ENCODE results near the gene UBB. TPM values are rescaled to one million over a fixed set of nuclear protein-coding genes. Genes with fewer than 3 reads are reported as not detected.

UBB gene
- total and polyA plus RNA-seq, 9 of the 15 experiments (the other 6 are each of a cell fraction or from before 2014, with no cell fraction given): 1,069 to 4,143 (median 1,696) TPM

- TF ChIP-seq ZBTB49 (CRISPR knock-in tag; IDR thresholded peaks at IDR 0.05; ENCODE audit: borderline replicate concordance): no peak
- TF ChIP-seq ETV6 (IDR thresholded peaks at IDR 0.05; ENCODE audit: borderline replicate concordance in 1 of 2, low read depth in 2 of 2, low read length in 1 of 2): 0 out of 4 replicates have a peak, but pooled peaks of 1 of the 2 experiments have one; percentile 28
- TF ChIP-seq ETV6 (CRISPR knock-in tag; IDR thresholded peaks at IDR 0.05; ENCODE audit: borderline replicate concordance): no peak
- no peak for TF ChIP-seq ZNF24 (IDR thresholded peaks at IDR 0.05)
- no peak; the same call in none of the 2 replicates for TF ChIP-seq SP1 (CRISPR knock-in tag; IDR thresholded peaks at IDR 0.05)
- no peak for TF ChIP-seq SETDB1 (IDR thresholded peaks at IDR 0.05; ENCODE audit: low read length)
- TF ChIP-seq BRF2 (IDR thresholded peaks at IDR 0.05; ENCODE audit: borderline replicate concordance, insufficient read depth, insufficient read length): no peak
- no peak for TF ChIP-seq CHD4 (IDR thresholded peaks at IDR 0.05; ENCODE audit: insufficient read depth, insufficient replicate concordance, low read depth, low read length, poor library complexity, severe bottlenecking)
- no peak for TF ChIP-seq ZNF764 (CRISPR knock-in tag; IDR thresholded peaks at IDR 0.05; ENCODE audit: low read depth)
- no peak; the same call in 1 of the 2 replicates for TF ChIP-seq TRIM28 (IDR thresholded peaks at IDR 0.05)
- no peak for TF ChIP-seq ETS2 (tag; IDR thresholded peaks at IDR 0.05; ENCODE audit: borderline replicate concordance, poor library complexity, severe bottlenecking)
- TF ChIP-seq TFE3 (CRISPR knock-in tag; IDR thresholded peaks at IDR 0.05): no peak; the same call in 1 of the 2 replicates
- TF ChIP-seq CBX2 (IDR thresholded peaks at IDR 0.05; ENCODE audit: insufficient read depth, low read length, poor library complexity, severe bottlenecking): no peak
- TF ChIP-seq FOXO4 (CRISPR knock-in tag; IDR thresholded peaks at IDR 0.05): no peak
- TF ChIP-seq ETV1 (tag; conservative IDR thresholded peaks at IDR 0.05; ENCODE audit: low read depth): no peak
- no peak for TF ChIP-seq NCOA4 (IDR thresholded peaks at IDR 0.05; ENCODE audit: partially characterized antibody)
- TF ChIP-seq MECOM (CRISPR knock-in tag; IDR thresholded peaks at IDR 0.05): no peak
- no peak for TF ChIP-seq ZNF146 (CRISPR knock-in tag; IDR thresholded peaks at IDR 0.05; ENCODE audit: unreplicated experiment)
- TF ChIP-seq NR2C2 (CRISPR knock-in tag; IDR thresholded peaks at IDR 0.05): no peak
- peak; percentile 66 for TF ChIP-seq NR2C2 (tag; IDR thresholded peaks at IDR 0.05)
- TF ChIP-seq POLR2G (IDR thresholded peaks at IDR 0.05; ENCODE audit: low read depth, low read length): peak; percentile 99
Measured at GRCh38 chr17:16380640-16381495, at the start of gene UBB (continued).

Data from K562 (cell line).